ENCODE data around the gene GABRB3. TPM values are rescaled to one million over a fixed set of nuclear protein-coding genes. Genes with fewer than 3 reads are reported as not detected.

Gene GABRB3
- total and polyA plus RNA-seq, 9 donors: 0.60 to 2.9 (median 1.6) TPM

DNA sequence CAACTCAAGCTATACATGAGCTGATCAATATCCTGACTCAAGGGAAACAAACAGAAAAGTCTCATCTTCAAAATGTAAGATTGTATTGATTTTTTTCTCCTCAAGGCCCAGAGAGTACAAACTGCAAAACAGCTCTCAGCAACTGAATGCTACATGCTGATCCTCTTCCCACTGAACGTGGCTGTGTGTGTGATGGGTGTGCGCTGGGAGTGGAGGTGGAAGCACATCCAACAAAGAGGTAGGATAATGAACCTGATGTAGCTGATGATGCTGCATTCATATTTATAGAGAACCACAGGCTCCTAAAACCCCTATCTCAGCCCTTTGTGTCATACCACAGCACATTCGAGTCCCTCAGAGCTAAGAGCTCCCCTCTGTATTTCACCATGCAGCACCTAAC, 56.8 kb downstream of the GABRB3 start:
- H3K4me1 ChIP-seq (ENCODE audit: control insufficient read depth, insufficient read depth, low read length): peaks cover 4% of the 10 kb centered on the region
- no peak for DNase-seq
- no peaks in the 10 kb centered on the region for H3K27me3 ChIP-seq (ENCODE audit: control insufficient read depth, insufficient read depth, low read length)
- no peak overlapping the region for H3K27ac ChIP-seq (ENCODE audit: low read length)
- no peaks in the 10 kb centered on the region for H3K9me3 ChIP-seq (replicated peaks; ENCODE audit: control insufficient read depth, low read depth, low read length)
- 75% methylated on average over 1 of the region's 3 CpGs for WGBS (ENCODE audit: insufficient coverage)
- no peak overlapping the region for H3K4me3 ChIP-seq (ENCODE audit: low read length)
- no peaks in the 10 kb centered on the region for H3K36me3 ChIP-seq (ENCODE audit: control insufficient read depth, insufficient read depth, low read length)

DNA sequence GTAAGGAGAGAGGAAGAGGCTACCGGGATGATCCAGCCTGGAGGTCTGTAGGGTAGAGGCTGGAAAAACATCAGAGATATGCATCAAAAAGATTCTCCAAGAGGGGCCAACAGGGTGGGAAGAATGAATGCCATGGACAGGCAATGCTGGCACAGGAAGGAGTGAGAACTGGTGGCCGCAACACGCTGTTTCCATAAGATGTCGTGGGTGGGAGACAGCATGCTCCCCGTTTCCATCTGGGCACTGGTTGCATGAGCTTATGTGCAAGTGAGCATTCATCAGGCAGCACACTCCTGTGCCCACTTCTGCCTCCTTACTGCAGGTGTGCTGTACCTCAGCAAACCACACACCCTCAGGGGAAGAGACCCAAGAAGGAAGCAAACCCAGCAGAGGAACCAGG, 59.4 kb downstream of the GABRB3 start:
- H3K27ac ChIP-seq (ENCODE audit: low read length): no peak overlapping the region
- H3K9me3 ChIP-seq (replicated peaks; ENCODE audit: control insufficient read depth, low read depth, low read length): no peaks in the 10 kb centered on the region
- H3K27me3 ChIP-seq (ENCODE audit: control insufficient read depth, insufficient read depth, low read length): no peaks in the 10 kb centered on the region
- H3K4me3 ChIP-seq (ENCODE audit: low read length): no peak overlapping the region
- peaks cover 4% of the 10 kb centered on the region for H3K4me1 ChIP-seq (ENCODE audit: control insufficient read depth, insufficient read depth, low read length)
- no peaks in the 10 kb centered on the region for H3K36me3 ChIP-seq (ENCODE audit: control insufficient read depth, insufficient read depth, low read length)
- 97% methylated on average over 5 of the region's 5 CpGs for WGBS (ENCODE audit: insufficient coverage)
- no peak for DNase-seq

DNA sequence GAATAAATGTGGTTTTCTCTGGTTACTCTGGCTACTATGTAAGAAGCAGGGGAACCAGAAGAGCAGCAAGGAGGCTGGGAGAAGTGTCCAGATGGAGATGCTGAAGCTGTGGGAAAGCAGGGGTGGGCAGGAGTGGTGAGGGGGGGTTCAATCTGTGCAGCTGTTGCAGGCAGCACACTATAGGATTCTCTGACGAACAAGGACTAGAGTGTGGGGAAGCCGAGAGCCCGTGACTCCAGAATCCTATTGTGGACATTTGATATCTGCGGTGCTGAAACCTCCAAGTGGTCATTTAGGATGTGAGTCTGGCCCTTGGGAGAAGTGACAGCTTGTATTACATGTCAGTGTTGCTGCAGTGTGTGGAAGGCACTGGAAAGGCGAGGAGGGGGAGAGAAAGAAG, 60.5 kb downstream of the GABRB3 start:
- DNase-seq: no peak
- Histone ChIP-seq H3K4me3 (ENCODE audit: low read length) (no peak overlapping the region), H3K27ac (ENCODE audit: low read length) (no peak overlapping the region), H3K27me3 (ENCODE audit: control insufficient read depth, insufficient read depth, low read length) (no peaks in the 10 kb centered on the region), H3K4me1 (ENCODE audit: control insufficient read depth, insufficient read depth, low read length) (peaks cover 4% of the 10 kb centered on the region), H3K9me3 (replicated peaks; ENCODE audit: control insufficient read depth, low read depth, low read length) (no peaks in the 10 kb centered on the region), H3K36me3 (ENCODE audit: control insufficient read depth, insufficient read depth, low read length) (no peaks in the 10 kb centered on the region)
- WGBS (ENCODE audit: insufficient coverage): 61% methylated on average over 5 of the region's 5 CpGs

DNA sequence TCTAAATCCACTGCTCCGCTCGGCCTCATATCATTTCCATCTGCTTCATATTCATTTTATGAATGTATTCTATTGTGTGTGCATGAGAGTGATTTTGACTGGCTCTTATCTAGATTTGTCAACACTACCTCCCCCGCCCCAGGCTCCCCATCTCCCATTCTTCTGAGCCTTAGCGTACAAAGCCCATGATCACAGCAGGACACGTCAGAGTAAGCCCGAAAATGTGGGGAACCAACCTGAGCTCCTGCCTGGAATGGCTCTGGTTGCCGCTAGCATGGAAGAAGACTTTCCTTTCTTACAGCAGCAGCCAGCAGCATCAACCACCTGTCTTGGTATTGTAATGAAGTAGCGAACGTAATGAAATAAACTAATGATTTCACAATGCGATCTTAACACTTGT, 61.4 kb downstream of the GABRB3 start:
- WGBS (ENCODE audit: insufficient coverage): 92% methylated on average over 3 of the region's 10 CpGs

DNA sequence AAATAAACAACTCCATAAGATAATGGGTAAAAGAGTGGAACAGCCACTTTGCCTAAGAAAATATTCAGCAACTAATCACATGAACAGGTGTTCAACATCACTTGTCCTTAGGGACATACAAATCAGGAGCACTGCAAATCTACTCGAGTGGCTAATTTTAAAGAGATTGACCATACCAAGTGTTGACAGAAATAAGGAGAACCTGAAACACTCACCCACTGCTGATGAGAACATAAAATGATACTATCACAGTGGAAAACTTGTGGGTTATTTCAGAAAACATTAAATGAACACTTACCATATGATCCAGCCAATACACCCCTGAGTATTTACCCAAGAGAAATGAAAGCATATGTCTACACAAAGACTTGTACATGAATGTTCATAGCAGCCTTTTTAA, 70.5 kb downstream of the GABRB3 start:
- no peak for DNase-seq
- H3K4me3 ChIP-seq (ENCODE audit: low read length): no peak overlapping the region
- WGBS (ENCODE audit: insufficient coverage): no CpG with 5 or more reads among the region's 1 CpG

More for the DNA sequence above, 61.4 kb downstream of the GABRB3 start:
- no peaks in the 10 kb centered on the region for H3K9me3 ChIP-seq (replicated peaks; ENCODE audit: control insufficient read depth, low read depth, low read length)
- H3K36me3 ChIP-seq (ENCODE audit: control insufficient read depth, insufficient read depth, low read length): no peaks in the 10 kb centered on the region
- DNase-seq: no peak
- H3K27me3 ChIP-seq (ENCODE audit: control insufficient read depth, insufficient read depth, low read length): no peaks in the 10 kb centered on the region
- no peak overlapping the region for H3K27ac ChIP-seq (ENCODE audit: low read length)
- no peak overlapping the region for H3K4me3 ChIP-seq (ENCODE audit: low read length)
- peaks cover 4% of the 10 kb centered on the region for H3K4me1 ChIP-seq (ENCODE audit: control insufficient read depth, insufficient read depth, low read length)

DNA sequence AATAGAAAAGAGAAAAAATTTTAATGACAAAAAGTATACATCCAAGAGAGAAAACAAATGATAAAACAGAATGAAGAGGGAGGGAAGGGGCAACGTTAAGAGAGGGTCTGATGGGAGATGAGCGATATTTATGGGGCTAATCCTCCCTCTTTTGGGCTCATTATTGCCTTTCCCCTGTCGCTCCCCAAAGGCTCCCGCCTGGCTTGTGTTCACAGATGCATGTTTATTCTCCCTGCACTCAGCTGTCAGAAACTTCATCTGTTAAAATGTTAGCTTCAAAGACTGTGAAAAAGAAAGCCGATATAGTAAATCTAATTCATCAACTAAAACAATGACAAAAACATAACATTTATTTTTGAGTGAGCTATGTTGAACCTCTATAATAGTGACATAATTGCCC, 74.3 kb downstream of the GABRB3 start:
- no peak for DNase-seq
- no peak overlapping the region for H3K27ac ChIP-seq (ENCODE audit: low read length)
- H3K27me3 ChIP-seq (ENCODE audit: control insufficient read depth, insufficient read depth, low read length): no peaks in the 10 kb centered on the region
- WGBS (ENCODE audit: insufficient coverage): no CpG with 5 or more reads among the region's 5 CpGs
- H3K4me1 ChIP-seq (ENCODE audit: control insufficient read depth, insufficient read depth, low read length): no peaks in the 10 kb centered on the region
- H3K36me3 ChIP-seq (ENCODE audit: control insufficient read depth, insufficient read depth, low read length): no peaks in the 10 kb centered on the region
- H3K9me3 ChIP-seq (replicated peaks; ENCODE audit: control insufficient read depth, low read depth, low read length): peaks cover 6% of the 10 kb centered on the region
- no peak overlapping the region for H3K4me3 ChIP-seq (ENCODE audit: low read length)

More for the DNA sequence above, 70.5 kb downstream of the GABRB3 start:
- Histone ChIP-seq H3K27me3 (ENCODE audit: control insufficient read depth, insufficient read depth, low read length) (no peaks in the 10 kb centered on the region), H3K4me1 (ENCODE audit: control insufficient read depth, insufficient read depth, low read length) (no peaks in the 10 kb centered on the region), H3K27ac (ENCODE audit: low read length) (no peak overlapping the region), H3K36me3 (ENCODE audit: control insufficient read depth, insufficient read depth, low read length) (no peaks in the 10 kb centered on the region), H3K9me3 (replicated peaks; ENCODE audit: control insufficient read depth, low read depth, low read length) (no peaks in the 10 kb centered on the region)

DNA sequence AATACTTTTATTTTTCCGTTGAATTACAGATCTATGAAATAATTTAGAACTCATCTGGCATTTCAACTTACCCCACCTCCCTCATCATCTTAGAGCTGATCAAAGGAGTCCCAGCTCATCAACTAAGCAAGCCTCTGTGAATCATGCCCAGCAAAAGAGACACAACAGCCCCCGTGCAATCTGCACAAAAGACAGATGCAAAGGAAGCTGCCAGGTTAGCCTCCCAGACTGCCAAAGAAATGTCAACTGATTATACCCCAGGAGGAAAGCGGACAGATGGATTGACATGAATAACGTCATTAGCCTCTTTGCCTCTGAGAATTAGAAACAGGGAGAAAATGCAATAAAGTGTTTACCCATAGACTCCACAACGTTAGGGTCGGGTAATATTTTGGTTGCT, 75.0 kb downstream of the GABRB3 start:
- Histone ChIP-seq H3K9me3 (replicated peaks; ENCODE audit: control insufficient read depth, low read depth, low read length) (peaks cover 6% of the 10 kb centered on the region), H3K4me3 (ENCODE audit: low read length) (no peak overlapping the region), H3K27me3 (ENCODE audit: control insufficient read depth, insufficient read depth, low read length) (no peaks in the 10 kb centered on the region), H3K4me1 (ENCODE audit: control insufficient read depth, insufficient read depth, low read length) (no peaks in the 10 kb centered on the region), H3K27ac (ENCODE audit: low read length) (no peak overlapping the region), H3K36me3 (ENCODE audit: control insufficient read depth, insufficient read depth, low read length) (no peaks in the 10 kb centered on the region)
- no peak for DNase-seq
- 100% methylated on average over 1 of the region's 6 CpGs for WGBS (ENCODE audit: insufficient coverage)

DNA sequence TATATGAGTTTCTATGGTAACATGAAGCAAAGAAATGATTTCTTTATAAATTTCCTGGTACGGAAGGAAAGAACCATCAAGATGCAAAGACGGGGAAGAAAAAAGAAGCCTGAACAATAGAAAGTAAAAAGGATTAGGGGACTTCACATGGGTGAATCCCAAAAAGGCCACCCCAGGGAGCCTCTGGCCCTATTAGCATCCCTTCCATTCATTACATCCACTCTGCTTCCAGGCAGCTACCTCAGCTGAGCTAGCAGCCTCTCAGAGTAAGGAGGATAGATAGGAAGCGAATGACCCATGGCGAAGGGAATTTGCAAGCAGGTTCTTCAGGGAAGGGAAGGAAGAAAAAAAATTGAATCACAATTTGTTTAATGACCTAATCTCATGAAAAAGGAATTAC, 81.6 kb downstream of the GABRB3 start:
- Histone ChIP-seq H3K4me1 (ENCODE audit: control insufficient read depth, insufficient read depth, low read length) (no peaks in the 10 kb centered on the region), H3K9me3 (replicated peaks; ENCODE audit: control insufficient read depth, low read depth, low read length) (peaks cover 6% of the 10 kb centered on the region), H3K4me3 (ENCODE audit: low read length) (no peak overlapping the region), H3K36me3 (ENCODE audit: control insufficient read depth, insufficient read depth, low read length) (no peaks in the 10 kb centered on the region), H3K27ac (ENCODE audit: low read length) (no peak overlapping the region), H3K27me3 (ENCODE audit: control insufficient read depth, insufficient read depth, low read length) (no peaks in the 10 kb centered on the region)
- DNase-seq: no peak
- WGBS (ENCODE audit: insufficient coverage): no CpG with 5 or more reads among the region's 4 CpGs

DNA sequence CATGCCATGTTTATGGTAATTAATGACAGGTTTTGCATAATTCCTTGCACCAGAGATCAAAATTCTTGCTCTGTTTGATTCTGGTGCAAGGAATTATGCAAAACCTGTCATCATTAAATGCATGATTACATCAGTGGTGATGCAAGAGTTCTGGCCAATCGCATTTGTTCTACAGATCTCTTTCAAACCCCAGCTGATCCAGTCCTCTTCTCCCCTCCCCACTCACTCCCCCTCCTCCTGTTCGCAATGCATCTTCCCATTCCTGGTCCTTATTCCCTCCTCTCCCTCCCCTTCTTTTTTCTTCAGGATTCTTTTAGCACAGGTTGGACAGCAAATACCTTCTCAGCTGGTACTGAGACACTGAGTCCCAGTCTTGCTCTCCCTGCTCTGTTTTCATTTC, 82.1 kb downstream of the GABRB3 start:
- 51% methylated on average over 2 of the region's 2 CpGs for WGBS (ENCODE audit: insufficient coverage)
- Histone ChIP-seq H3K4me1 (ENCODE audit: control insufficient read depth, insufficient read depth, low read length) (no peaks in the 10 kb centered on the region), H3K4me3 (ENCODE audit: low read length) (no peak overlapping the region), H3K27me3 (ENCODE audit: control insufficient read depth, insufficient read depth, low read length) (no peaks in the 10 kb centered on the region), H3K9me3 (replicated peaks; ENCODE audit: control insufficient read depth, low read depth, low read length) (peaks cover 6% of the 10 kb centered on the region), H3K27ac (ENCODE audit: low read length) (no peak overlapping the region), H3K36me3 (ENCODE audit: control insufficient read depth, insufficient read depth, low read length) (no peaks in the 10 kb centered on the region)
- no peak for DNase-seq

DNA sequence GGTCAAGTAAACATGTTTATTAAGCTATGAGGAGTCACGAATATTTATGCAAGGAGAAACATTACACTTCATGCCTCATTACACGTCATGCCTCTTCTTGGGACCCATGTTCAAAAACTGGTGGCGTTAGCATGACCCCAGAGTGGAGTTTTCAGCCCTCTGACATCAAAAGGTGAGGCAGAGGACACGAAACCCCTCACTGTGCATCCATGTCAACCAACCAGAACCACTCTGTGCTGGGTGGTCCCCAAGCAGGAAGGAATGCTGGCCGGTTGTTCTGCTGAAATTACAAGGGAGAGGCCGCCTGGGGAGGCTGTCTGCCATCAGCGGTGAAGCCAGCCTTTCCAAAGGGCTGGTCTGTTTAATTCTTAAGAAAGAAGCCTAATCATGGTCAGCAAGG, 83.4 kb downstream of the GABRB3 start:
- Histone ChIP-seq H3K4me3 (ENCODE audit: low read length) (no peak overlapping the region), H3K9me3 (replicated peaks; ENCODE audit: control insufficient read depth, low read depth, low read length) (peaks cover 4% of the 10 kb centered on the region), H3K27me3 (ENCODE audit: control insufficient read depth, insufficient read depth, low read length) (no peaks in the 10 kb centered on the region), H3K4me1 (ENCODE audit: control insufficient read depth, insufficient read depth, low read length) (no peaks in the 10 kb centered on the region), H3K27ac (ENCODE audit: low read length) (no peak overlapping the region), H3K36me3 (ENCODE audit: control insufficient read depth, insufficient read depth, low read length) (no peaks in the 10 kb centered on the region)
- 68% methylated on average over 3 of the region's 7 CpGs for WGBS (ENCODE audit: insufficient coverage)
- DNase-seq: no peak

DNA sequence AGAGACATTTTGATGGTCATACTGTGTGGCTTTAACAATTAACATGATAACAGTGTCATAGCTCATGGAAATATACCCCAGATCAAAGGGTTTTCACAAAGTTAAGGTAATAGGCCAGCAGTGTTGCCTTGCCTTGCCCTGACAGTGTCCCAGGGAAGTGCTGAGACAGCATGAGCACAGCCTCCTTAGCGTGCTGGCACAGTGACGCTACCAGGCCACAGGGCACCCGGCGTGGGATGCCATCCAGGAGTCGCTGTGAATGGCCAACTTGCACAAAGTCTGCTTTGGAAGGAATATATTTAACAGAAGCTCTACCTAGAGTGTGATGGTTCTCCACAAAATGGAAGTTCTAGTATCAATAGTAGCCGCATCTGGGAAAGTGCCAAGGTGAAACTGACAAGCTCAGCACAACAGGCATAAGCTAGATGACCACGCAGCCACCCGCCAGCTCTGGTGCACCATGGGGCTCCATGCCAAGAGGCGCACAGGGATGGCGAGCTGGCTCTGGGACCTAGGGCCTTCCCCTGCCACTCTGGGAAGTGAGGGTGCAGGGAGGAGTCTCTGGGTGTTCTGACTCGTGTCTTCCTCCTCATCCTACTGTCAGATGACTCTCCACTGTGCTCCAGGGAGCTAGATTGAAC, 86.2 kb downstream of the GABRB3 start:
- DNase-seq: no peak
- H3K27ac ChIP-seq (ENCODE audit: low read length): no peak overlapping the region
- no peaks in the 10 kb centered on the region for H3K4me1 ChIP-seq (ENCODE audit: control insufficient read depth, insufficient read depth, low read length)
- no peak overlapping the region for H3K4me3 ChIP-seq (ENCODE audit: low read length)
- no peaks in the 10 kb centered on the region for H3K36me3 ChIP-seq (ENCODE audit: control insufficient read depth, insufficient read depth, low read length)
- no peaks in the 10 kb centered on the region for H3K9me3 ChIP-seq (replicated peaks; ENCODE audit: control insufficient read depth, low read depth, low read length)
- H3K27me3 ChIP-seq (ENCODE audit: control insufficient read depth, insufficient read depth, low read length): no peaks in the 10 kb centered on the region
- 74% methylated on average over 8 of the region's 11 CpGs for WGBS (ENCODE audit: insufficient coverage)

Data from muscle of leg (tissue), 11 donors.